Thyroid gland (tissue), 4 donors: ENCODE results near the gene TRIM8.

Experiments used
- CTCF ChIP-seq, 6 experiments: fragments of 200-600 bp in 3 of 6; fragments of 450-650 bp in 3 of 6; sonication (generic) in 3 of 6; IDR thresholded peaks; one replicate each; pipeline ENCODE4 v1.5.1; 2016 to 2019; ENCODE audit warnings: antibody characterized with exemption in 6 of 6, mild to moderate bottlenecking in 2 of 6, inconsistent platforms in 1 of 6, moderate library complexity in 1 of 6
- POLR2A ChIP-seq, 2 donors: fragments of 450-650 bp; IDR thresholded peaks; one replicate each; pipeline ENCODE4 v1.6.1; 2017; ENCODE audit warnings: antibody characterized with exemption in 2 of 2, mild to moderate bottlenecking in 2 of 2, moderate library complexity in 1 of 2

GRCh38 chr10:102639537-102639936, 4.7 kb upstream of the TRIM8 start:
- TF ChIP-seq POLR2A (IDR thresholded peaks at IDR 0.05) (no peak), CTCF (IDR thresholded peaks at IDR 0.05) (no peak)
